GM18517 (cell line): ENCODE results near the gene ADGRL3.
"Not testable (repeated sequence)": the region's sequence is repeated elsewhere in the genome, so short reads cannot be mapped to it uniquely, and the experiment has no call there.

Source experiments
- ATAC-seq: cut with Tn5 transposase; IDR thresholded peaks from one replicate; pipeline ENCODE4 v1.9.1; 2021; ENCODE audit warnings: mild to moderate bottlenecking, moderate library complexity; ENCODE audit not compliant: unreplicated experiment

Gene ADGRL3

DNA sequence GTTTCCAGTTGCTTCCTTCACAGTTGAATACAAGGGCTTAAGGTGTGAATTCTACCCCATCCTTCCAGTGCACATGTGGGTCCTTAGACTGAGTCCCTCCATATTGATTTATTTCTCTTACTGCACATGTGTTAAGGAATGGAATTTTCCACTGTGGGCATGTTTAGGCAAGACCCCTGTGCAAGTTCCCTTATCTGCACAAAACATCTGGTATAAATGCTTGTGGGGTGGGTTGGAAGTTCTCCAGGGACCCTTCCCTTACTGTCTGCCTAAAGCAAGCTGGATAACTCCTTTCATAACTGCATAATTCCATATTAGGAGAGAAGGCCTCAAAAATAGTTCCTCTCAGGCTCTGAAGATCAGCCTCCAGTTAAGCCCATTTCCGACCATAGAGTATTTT is 570.9 kb downstream of the ADGRL3 start:
- ATAC-seq, result no peak

DNA sequence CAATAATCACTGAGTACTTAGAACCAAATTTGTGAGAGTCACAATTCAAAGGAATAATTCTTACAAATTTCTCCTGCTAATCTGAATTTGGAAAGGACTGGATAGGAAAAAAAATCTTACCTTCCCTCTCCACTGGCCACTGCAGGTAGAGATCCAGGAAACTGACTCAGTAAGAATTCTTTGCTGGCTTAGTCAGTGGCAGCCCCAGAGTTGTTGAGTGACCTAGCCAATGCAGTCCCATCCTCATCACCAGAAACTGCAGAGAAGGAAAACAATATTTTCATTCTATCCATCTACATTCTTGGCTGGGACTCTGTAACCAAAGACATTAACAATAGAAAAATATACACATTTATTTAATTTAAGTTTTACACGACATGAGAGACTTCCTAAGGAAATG is 572.0 kb downstream of the ADGRL3 start:
- no peak for ATAC-seq

DNA sequence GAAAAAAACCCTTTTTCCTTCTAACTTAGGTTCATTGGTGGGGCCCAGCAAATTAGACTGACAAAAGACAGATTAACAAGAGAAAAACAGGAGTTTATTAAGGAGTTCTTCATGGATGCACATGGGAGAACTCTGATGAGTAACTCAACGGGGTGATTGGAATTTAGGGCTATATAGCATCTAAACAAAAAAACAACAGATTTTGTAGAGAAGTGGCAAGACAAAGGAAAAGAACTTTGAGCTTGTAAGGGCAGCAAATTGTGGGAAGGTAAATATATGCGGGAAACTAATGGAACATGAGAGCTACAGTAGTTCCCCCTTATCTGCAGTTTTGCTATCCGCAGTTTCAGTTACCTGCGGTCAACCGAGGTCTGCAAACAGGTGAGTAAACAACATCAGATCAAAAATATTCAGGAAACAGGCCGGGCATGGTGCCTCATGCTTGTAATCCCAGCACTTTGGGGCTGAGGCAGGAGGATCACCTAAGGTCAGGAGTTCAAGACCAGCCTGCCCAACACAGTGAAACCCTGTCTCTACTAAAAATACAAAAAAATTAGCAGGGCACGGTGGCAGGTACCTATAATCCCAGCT is 573.6 kb downstream of the ADGRL3 start:
- ATAC-seq, result no peak

DNA sequence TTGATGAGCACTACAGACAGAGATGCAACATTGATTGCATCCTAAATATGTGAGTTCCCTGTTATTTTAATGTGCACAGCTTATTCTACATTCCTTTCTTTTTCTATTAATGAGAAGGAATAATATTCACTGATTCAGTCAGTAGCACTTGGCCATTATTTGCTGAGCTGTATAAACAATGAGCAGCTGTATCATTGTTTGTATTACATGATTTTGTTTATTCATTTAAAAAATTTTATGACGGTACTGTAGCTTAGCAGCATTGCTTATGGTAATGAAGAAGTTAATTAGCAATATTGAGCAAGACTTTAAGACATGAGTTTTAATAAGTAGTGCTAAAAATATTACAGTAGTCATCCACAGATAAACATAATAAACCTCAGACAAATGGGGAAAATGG is 582.0 kb downstream of the ADGRL3 start:
- no peak for ATAC-seq

DNA sequence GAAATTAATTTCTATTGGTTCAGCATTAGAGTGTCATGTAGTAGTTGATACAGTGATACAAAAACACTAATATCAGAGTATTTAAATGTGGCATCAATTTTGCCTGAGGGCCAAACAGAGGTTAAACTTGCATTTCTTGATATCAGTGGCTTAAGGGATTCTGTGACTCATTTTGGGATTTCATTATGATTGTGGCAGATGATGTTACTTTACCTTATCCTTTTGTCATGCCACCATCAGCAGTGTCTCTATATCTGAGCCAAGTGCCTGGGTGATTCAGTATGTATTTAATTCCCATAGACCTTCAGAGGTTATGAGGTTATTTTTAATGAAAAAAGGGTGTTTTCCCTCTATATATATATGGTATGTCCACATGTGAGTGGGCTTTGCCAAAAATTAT is 582.9 kb downstream of the ADGRL3 start:
- no peak for ATAC-seq

DNA sequence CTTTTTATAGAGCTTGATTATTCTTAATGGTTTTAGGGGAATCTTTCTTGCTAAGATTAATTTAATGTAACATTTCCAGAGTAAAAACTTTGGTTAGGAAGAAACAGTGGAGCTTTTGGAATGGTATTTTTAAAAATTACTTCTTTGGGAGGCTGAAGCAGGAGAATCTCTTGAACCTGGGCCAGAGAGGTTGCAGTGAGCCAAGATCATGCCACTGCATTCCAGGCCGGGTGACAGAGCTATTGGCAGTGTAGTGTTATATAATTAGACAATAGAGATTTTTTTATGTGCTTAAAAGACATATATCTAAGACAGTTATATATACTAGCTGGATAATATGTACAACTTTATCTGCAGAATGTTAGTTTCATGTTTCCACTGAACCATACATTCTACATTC is 585.6 kb downstream of the ADGRL3 start:
- no peak for ATAC-seq

DNA sequence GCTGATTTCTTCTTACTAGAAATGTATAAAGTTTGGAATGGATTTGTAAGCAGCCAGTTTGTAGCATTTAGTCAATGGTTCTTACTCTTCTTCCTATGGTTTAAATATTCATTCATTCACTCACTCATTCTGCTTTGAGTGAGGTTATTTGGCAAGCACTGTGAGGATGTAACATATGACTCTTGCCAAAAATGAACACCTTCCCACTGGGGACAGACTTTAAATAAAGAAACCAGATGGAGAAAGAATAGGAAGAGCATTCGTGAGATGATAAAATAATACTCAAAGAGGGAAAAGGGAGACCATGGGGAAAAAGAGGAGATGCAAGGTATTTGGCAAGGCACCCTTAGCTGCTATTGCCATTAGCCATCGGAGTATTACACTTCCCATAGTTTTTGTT is 586.1 kb downstream of the ADGRL3 start:
- no peak for ATAC-seq

DNA sequence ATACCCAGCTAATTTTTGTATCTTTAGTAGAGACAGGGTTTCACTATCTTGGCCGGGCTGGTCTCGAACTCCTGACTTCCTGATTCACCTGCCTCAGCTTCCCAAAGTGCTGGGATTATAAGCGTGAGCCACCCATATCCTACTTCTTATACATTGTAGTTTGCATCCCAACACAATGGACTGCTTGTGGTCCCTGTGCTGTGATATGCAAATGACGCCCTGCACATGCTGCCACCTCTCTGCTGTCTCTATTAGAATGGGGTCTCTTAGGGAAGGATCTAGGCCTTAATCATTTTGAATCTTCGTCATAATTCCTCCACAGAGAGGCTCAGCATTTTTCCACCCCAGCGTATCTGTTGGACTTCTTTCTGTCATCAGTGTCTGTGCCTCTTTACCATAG is 595.9 kb downstream of the ADGRL3 start:
- ATAC-seq, result no peak

DNA sequence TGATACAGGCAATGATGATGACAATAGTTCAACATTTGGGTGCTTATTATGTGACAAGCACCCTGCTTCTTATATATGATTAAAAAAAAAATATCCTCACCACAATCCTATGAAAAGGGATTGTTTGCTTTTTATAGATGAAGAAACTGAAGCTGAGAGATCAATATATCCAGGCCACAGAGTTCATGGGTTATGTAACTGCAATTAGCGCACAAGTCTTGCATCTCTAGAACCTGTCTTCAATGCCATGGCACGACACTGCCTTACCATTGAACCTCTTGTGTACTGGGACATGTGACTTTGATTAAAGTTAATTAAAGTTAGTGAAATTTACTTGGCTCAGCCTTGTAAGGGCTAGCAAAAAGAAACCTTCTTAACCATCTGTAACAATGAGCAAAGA is 599.7 kb downstream of the ADGRL3 start:
- ATAC-seq, result no peak

DNA sequence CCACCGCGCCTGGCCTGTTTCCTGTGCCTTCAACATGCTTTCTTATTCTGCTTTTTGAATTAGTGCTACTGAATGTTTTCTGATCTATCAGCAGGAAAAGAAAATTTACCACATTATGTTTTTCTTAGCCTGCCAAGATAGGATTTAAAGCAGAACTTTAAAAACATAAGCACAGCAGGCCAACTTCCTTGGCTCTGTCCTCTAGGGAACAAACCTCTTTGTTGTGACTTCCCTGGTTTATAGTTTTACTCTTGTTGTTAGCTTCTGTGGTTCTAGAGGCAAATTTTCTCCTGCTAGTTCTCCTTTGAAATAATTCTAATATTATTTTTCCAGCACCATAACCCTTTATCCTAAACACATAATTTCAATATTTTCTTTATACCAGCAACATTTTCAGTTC is 605.1 kb downstream of the ADGRL3 start:
- ATAC-seq, result no peak

DNA sequence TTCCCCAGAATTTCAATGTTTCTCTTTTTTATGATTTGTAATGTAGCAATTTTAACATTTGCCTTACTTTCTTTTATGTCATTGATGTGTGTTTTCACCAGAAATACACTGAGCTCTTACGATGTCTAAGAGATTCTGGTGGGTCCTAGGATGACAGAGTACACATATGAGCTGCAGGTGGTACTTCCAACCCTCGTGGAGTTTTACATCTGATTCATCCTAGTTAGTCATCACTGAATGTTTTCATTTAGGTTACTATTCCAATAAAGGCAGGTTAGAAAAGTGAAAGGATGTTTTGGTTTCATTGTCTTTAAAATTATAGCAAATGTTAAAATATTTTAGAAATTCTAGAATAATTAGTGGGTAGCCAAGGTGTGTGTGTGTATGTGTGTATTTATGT is 605.9 kb downstream of the ADGRL3 start:
- no peak for ATAC-seq

DNA sequence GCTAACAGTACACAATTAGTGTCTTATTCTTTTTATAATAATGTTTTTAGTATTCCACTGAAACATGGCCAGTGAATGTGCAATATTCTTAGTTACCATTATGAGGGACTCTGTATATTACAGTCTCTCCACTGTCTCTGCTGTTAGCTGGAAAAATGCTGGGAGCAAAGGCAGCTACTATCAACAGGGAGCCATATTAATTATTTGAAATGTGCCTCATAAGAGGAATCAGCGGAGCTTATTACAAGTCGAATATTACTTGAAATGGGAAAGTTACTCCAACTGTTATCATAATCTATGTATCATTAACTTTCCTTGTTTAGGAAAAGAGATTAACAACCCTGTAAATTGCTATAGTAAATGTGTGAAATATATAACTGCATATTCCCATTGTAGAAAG is 612.0 kb downstream of the ADGRL3 start:
- no peak for ATAC-seq

DNA sequence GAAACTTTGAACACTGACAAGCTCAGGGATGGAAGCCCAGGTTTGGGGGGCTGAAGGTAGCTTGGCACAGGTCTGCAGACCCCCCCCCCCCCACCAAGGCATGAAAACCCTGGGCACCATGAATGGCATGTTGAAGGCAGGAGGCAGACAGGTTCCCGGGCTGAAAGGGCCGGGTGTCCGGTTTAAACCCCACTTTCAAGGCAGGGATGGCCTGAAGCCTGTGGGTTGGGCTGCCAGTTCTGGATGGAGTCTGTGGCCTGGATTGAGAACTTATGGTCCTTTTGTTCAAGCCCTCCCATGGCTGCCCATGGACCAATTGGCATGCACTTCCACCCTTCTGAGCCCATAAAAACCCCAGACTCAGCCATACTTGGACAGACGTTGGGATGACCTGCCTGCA is 616.9 kb downstream of the ADGRL3 start:
- ATAC-seq, result no peak

DNA sequence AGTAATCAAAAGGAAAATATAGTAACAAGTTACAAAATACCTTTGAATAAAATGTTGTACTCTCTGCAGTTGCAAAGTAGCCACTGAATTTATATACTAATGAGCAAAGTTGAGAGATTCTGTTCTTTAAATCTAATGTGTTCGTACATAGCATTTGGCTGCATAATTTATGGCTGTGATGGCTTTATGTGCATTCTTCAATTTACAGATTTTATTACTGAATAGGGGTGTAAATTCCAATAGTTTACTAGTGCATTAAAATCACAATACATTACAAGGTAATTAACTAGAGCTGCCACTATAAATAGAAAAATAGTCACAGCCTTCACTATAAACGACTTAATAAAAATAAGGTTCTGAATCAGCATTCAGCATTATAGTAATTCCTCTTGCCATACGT is 620.0 kb downstream of the ADGRL3 start:
- no peak for ATAC-seq

DNA sequence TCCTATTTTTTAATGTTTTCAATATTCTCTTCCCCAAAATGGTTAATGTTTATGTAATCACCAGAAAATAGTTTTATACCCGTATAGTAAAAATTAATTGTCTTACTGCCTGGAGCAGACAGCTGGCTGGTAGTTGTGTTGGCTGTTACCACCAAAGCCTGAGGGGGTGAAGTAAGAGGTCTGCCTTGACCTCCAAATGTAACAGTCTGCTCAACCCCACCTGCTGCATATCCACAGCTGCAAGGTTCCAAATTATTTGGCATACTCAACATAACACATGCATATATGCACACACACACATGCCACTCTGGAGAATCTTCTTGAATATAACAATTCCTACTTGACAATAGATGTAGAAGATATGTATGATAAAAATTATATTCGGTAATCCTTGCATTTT is 624.3 kb downstream of the ADGRL3 start:
- no peak for ATAC-seq

DNA sequence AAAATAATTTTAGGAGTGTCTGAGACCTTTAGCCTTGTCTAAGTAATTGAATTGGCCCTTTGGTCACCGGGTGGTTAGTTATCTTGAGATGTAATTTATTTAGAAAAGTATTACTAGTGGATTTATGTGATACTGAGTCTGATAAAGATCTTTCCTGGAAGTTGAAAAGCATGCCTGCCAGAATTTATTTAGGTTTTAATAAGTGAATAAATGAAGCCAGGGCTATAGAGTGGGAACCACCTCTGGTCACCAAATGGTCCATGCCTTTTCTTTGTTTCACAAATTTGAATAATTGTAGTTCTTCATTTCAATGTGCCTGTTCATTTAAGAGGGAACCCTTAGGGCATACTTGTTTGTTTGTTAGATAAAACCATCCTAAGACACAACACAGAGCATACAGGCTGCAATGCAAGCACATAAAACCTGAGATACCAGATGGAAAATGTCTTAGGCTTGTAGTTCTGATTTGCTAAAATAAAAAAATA is 627.8 kb downstream of the ADGRL3 start:
- no peak for ATAC-seq

DNA sequence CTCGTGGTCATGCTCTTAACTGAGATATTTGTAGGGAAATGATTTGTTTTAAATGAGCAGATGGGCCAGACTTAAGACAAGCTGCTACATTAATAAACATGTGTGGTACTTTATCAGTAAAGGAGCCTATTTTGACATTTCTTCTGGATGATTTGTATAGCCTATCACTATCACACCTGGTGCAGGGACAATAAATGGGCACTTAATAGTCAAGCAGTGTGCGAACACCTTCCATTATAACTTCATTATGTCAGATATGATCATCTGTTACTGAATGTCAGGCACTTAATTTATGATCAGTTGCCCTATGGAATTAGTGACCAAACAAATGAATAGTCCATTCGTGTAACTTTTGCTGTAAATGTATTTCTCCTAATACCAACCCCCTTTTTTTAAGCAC is 628.8 kb downstream of the ADGRL3 start:
- no peak for ATAC-seq

DNA sequence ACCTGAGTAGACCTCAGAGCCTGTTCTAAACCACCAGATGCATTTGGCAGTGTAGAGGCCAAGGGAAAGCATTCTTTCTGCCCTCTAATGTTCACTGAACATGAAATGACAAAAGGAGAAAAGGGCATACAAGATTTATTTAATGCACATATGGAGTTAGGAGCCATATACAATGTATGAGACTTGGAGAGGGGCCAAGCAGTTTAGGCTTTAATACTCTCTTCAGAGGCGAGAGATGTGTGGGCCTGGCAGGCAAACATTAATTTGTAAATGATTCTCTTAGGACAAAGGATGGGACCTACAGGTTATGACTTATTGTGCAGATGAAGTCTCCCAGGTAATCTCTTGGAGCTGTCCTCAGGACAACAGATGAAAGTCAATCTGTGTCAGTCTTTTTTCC is 631.9 kb downstream of the ADGRL3 start:
- no peak for ATAC-seq

DNA sequence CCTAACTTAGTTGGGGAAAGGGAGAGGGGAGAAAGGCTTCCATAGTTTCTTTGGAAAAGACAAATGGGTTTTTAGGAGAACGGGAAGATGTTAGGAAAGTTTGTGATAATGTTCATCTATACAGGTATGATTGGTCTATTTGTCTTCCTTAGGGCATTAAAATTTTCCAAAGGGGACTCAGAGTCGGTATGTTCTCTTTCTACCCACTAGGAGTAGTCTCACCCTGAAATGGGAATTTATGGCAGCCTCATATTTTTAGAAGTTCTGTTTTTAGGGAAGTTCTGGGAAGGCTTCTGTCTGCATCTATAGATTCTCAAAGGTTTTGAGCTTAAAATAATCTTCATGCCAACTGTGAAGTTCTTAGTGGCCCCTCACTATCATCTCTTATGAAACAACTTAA is 637.3 kb downstream of the ADGRL3 start:
- no peak for ATAC-seq

DNA sequence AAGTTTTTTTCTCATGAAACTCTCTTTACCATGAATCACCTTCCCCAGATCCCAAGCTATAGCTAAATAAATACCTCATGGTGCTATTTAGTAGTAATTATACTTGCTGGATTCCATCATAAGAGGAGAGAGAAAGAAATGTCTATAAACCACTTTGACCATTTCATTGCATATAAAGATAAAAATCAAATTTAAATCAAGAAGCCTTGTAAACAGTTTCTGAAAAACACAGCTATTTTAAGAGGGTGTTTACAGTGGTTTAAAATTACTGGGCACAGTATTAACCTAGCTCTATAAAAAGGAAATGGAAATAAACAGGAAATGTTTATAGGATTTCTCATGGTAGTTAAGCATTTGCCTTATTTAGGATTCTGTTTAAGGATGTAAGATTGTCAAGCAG is 637.9 kb downstream of the ADGRL3 start:
- no peak for ATAC-seq

DNA sequence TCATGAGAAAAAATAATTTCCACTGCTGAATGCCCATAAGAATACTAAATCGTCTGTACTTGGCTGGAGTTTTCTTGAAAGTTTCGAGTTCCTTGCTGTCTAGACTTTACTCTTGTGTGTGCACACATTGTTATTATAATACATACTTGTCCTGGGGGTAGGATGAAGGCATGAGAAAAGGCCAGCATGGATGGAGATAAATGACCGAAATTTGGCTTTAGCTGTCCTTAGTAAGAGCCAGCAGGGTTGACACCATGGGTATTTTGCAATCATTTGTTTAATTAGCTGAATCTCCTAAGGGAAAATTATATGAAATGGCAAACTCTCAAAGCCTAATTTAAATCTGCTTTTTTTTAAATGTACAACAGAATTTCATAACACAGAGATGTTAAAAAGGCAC is 641.6 kb downstream of the ADGRL3 start:
- ATAC-seq, result no peak

DNA sequence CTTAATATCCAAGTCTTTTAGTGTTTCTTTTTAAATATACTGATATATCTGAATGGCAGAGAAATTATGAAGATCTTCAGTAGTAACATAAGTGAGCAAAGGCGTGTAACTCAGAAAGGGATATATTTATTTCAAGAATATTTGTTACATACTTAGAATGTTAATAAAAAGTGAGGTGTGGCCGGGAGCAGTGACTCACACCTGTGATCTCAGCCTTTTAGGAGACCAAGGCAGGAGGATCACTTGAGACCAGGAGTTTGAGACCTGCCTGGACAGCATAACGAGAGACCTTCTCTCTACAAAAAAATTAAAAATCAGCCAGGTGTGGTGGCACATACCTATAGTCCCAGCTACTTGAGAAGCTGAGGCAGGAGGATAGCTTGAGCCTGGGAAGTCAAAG is 651.0 kb downstream of the ADGRL3 start:
- no peak for ATAC-seq

DNA sequence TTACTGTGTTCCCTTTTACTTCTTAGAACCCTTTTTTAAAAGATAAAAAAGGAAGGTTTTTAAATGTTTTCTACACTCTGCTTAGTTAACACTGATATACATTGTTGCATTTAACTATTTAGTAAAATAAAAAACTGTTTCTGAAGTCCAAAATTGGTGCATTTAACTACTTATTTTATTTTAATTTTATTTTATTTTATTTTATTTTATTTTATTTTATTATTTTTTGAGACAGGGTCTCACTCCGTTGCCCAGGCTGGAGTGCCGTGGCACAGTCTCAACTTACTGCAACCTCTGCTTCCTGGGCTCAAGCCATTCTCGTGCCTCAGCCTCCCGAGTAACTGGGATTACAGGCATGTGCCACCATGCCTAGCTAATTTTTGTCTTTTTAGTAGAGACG is 652.0 kb downstream of the ADGRL3 start:
- ATAC-seq, result not testable (repeated sequence)

DNA sequence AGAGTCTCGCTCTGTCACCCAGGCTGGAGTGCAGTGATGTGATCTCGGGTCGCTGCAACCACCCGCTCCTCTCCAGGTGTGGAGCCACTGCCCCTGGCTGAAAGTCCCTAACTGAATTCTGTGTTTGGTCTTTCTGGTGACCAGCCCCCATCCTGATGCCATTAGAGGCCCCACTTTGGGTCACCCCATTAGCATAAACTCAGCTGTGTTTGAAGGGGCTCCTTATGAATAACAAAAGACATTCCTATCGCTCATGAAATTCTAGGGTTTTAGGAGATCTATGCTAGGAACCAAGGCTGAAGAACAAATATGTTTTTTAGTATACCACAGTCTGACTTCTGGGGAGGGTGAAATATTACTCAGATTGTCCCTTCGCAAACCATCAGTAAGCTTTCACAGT is 652.9 kb downstream of the ADGRL3 start:
- no peak for ATAC-seq
